GM23248 (cell line): ENCODE results near the gene FBXW11. TPM values are rescaled to one million over a fixed set of nuclear protein-coding genes. Genes with fewer than 3 reads are reported as not detected.

ENCODE experiments used
- DNase-seq: peaks from one replicate; pipeline ENCODE4 v3.0.0-alpha.2; 2015
- H2AFZ ChIP-seq: fragments of 200-600 bp; sonication (generic); 2 replicates; pipeline ENCODE4 v1.6.1; 2016; ENCODE audit warnings: antibody characterized with exemption
- H3F3A ChIP-seq: fragments of 200-600 bp; sonication (generic); 2 replicates; pipeline ENCODE4 v1.6.1; 2016; ENCODE audit warnings: mild to moderate bottlenecking, antibody characterized with exemption, mixed run types; ENCODE audit not compliant: insufficient read depth
- H3K27ac ChIP-seq: fragments of 200-600 bp; sonication (generic); 2 replicates; pipeline ENCODE4 v1.5.1; 2016; ENCODE audit warnings: mild to moderate bottlenecking
- H3K27me3 ChIP-seq: fragments of 200-600 bp; sonication (generic); replicated peaks from 2 replicates; pipeline ENCODE4 v1.6.1; 2016; ENCODE audit warnings: mild to moderate bottlenecking; ENCODE audit not compliant: insufficient read depth
- H3K36me3 ChIP-seq: fragments of 200-600 bp; sonication (generic); 2 replicates; pipeline ENCODE4 v1.6.1; 2016; ENCODE audit warnings: low read depth, mild to moderate bottlenecking
- H3K4me1 ChIP-seq: fragments of 200-600 bp; sonication (generic); 2 replicates; pipeline ENCODE4 v1.6.1; 2016; ENCODE audit warnings: mild to moderate bottlenecking; ENCODE audit not compliant: insufficient read depth
- H3K4me2 ChIP-seq: fragments of 200-600 bp; sonication (generic); one replicate; pipeline ENCODE4 v1.6.1; 2016; ENCODE audit warnings: mild to moderate bottlenecking; ENCODE audit not compliant: unreplicated experiment
- H3K4me3 ChIP-seq: fragments of 200-600 bp; sonication (generic); 2 replicates; pipeline ENCODE4 v1.5.1; 2016; ENCODE audit warnings: mild to moderate bottlenecking
- H3K79me2 ChIP-seq: fragments of 200-600 bp; sonication (generic); 2 replicates; pipeline ENCODE4 v1.6.1; 2016; ENCODE audit warnings: mild to moderate bottlenecking; ENCODE audit not compliant: insufficient read depth
- H3K9ac ChIP-seq: fragments of 200-600 bp; sonication (generic); 2 replicates; pipeline ENCODE4 v1.6.1; 2016; ENCODE audit warnings: mild to moderate bottlenecking
- H3K9me2 ChIP-seq: fragments of 200-600 bp; sonication (generic); 2 replicates; pipeline ENCODE4 v1.6.1; 2016; ENCODE audit warnings: mixed run types, mild to moderate bottlenecking, moderate library complexity; ENCODE audit not compliant: insufficient read depth
- H3K9me3 ChIP-seq: fragments of 200-600 bp; sonication (generic); one replicate; pipeline ENCODE4 v1.6.1; 2017; ENCODE audit warnings: low read depth
- H4K20me1 ChIP-seq: fragments of 200-600 bp; sonication (generic); 2 replicates; pipeline ENCODE4 v1.6.0; 2016; ENCODE audit not compliant: insufficient read depth
- EZH2 ChIP-seq: fragments of 200-600 bp; sonication (generic); IDR thresholded peaks from 2 replicates; pipeline ENCODE4 v1.6.1; 2018; ENCODE audit warnings: antibody characterized with exemption, mild to moderate bottlenecking; ENCODE audit not compliant: insufficient read depth, poor library complexity, severe bottlenecking
- EZH2phosphoT487 ChIP-seq: fragments of 200-600 bp; sonication (generic); IDR thresholded peaks from 2 replicates; pipeline ENCODE4 v1.6.1; 2018; ENCODE audit warnings: antibody characterized with exemption, moderate library complexity, mild to moderate bottlenecking, low read depth; ENCODE audit not compliant: insufficient read depth
- WGBS, 2 experiments: methylation state at CpG; one replicate each; pipeline ENCODE4 v1.1.6; 2015 to 2017; ENCODE audit warnings: low lambda C conversion rate in 2 of 2, low coverage in 1 of 2; ENCODE audit errors: missing lambda C conversion rate in 2 of 2; 5-methylcytosine and 5-hydroxymethylcytosine counted together
- in situ Hi-C: fragments of 300-500 bp; cut with MboI; formaldehyde crosslinking; loops from 2 replicates; pipeline ENCODE4 v1.15.0; 2020
- polyA plus RNA-seq: library from polyadenylated mRNA; unstranded; fragments of >200 nt; fragmentation: Nextera tagmentation; extraction: Ambion mirVana; gene quantifications from 2 replicates; pipeline ENCODE4 v1.2.1, GENCODE V29; 2016
- total RNA-seq: library from RNA; depleted of rRNA; stranded (reverse); fragments of >200 nt; shearing (Covaris generic); gene quantifications from 2 replicates; pipeline ENCODE4 v1.2.3, GENCODE V29; 2014

FBXW11 gene
- total and polyA plus RNA-seq, 2 experiments from 2014 or later, result 30.6 to 78.0 TPM

DNA sequence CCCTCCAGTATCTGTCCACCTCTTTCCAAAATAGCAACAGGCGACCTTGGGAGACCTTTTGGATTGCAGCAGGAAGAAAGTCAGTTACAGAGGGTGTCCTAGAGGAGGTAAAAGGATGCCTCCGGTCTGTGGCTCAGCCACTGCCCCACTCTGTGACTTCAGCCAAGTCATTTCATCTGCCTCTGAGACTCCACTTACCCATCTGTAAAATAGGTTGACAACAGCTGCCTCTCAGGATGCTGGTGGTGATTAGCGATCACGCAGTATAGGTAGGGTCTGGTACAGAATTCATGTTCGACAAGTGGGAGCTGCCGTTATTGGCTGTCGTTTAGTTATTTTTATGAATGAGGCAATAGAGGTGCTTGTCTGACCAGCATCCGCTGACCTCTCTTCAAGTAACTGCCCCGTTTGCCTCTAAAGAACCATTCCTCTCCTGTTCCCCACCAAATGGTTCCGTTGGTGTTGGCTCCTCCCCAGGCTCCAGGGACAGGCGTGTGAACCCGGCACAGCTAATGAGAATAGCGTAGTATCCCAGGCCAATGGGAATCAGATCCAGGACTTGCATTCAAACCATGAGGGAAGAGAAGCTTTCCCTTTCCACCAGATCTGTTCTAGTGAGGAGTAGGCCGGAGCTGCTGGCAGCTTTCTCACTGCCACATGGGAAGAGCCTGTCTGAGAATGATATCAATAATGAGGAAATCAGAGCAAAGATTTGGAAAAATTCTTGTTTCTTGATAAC is 156.7 kb downstream of the FBXW11 start:
- Histone ChIP-seq H3K9ac (no peak overlapping the region), H3K9me2 (no peaks in the 10 kb centered on the region), H3F3A (no peaks in the 10 kb centered on the region), H4K20me1 (no peaks in the 10 kb centered on the region), H3K79me2 (no peaks in the 10 kb centered on the region), H2AFZ (no peak overlapping the region), H3K4me2 (no peak overlapping the region), H3K4me3 (no peak overlapping the region), H3K36me3 (no peaks in the 10 kb centered on the region), H3K27ac (no peak overlapping the region), H3K4me1 (no peaks in the 10 kb centered on the region), H3K9me3 (no peaks in the 10 kb centered on the region), H3K27me3 (no peaks in the 10 kb centered on the region)
- TF ChIP-seq EZH2phosphoT487 (no peak), EZH2 (no peak)
- DNase-seq, result no peak
- in situ Hi-C loops, result loop anchor here (25.0 kb wide), 1 partner anchor 437 kb away; the partner anchor contains the start of gene FGF18
- WGBS, 2 experiments, result 95% methylated on average over 14 of the region's 14 CpGs

DNA sequence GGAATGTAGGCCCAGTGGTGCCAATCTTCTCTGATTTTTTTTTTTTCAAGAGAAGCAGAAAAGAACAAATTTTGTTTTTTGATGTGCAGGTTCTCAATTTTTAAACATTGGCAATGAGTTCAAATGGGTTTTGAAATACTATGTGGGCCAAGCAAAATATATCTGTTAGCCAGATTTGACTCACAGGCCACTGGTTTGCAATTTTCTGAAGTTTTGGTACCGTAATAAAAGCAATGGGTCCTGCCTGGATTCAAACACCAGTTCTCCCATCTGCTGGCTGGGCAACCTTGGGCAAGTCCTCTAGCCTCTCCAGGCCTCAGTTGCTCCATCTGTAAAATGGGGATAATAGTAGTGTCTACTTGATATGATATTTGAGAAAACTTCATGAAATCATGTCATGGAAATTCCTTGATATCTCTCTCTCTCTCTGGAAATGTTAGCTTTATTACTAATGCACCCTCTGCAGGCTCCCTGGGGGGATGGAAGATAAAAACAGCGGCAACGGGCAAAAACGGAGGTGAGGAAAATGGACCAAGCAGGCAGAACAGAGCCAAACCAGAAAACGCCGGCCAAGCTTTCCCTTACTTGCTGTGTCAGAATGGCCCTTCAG is 157.4 kb downstream of the FBXW11 start:
- Histone ChIP-seq H2AFZ (no peak overlapping the region), H3K27ac (no peak overlapping the region), H3K9me3 (no peaks in the 10 kb centered on the region), H3K4me3 (no peak overlapping the region), H3F3A (no peaks in the 10 kb centered on the region), H3K9ac (no peak overlapping the region), H3K36me3 (no peaks in the 10 kb centered on the region), H3K27me3 (no peaks in the 10 kb centered on the region), H3K4me1 (no peaks in the 10 kb centered on the region), H3K4me2 (no peak overlapping the region), H3K9me2 (no peaks in the 10 kb centered on the region), H3K79me2 (no peaks in the 10 kb centered on the region), H4K20me1 (no peaks in the 10 kb centered on the region)
- in situ Hi-C loops, result loop anchor here (25.0 kb wide), 1 partner anchor 437 kb away; the partner anchor contains the start of gene FGF18
- TF ChIP-seq EZH2 (no peak), EZH2phosphoT487 (no peak)
- WGBS, 2 experiments, result 95 to 97% methylated on average over 6 of the region's 6 CpGs
- DNase-seq, result no peak

DNA sequence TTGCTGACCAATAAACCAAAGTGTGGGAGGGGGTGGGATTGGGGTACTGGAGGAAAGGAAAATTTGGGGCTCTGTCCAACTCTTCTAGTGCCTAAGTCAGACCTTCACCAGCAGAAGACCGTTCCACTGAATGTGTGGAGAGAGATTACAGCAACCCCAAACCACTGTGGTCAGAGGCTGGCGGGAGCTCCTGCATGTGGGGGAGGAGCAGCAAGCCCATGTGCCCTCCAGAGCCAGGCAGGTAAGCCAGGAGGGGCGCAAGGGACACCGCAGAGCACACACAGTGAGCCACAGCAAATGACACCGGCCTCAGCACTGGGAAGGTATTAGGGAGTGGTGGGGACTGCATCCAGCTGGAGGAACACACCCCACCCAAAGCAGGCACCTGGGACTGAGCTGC is 158.0 kb downstream of the FBXW11 start:
- H4K20me1 ChIP-seq, result no peaks in the 10 kb centered on the region
- no peaks in the 10 kb centered on the region for H3K4me1 ChIP-seq
- no peaks in the 10 kb centered on the region for H3K79me2 ChIP-seq
- no peaks in the 10 kb centered on the region for H3F3A ChIP-seq
- no peaks in the 10 kb centered on the region for H3K9me3 ChIP-seq
- no peak for DNase-seq
- no peaks in the 10 kb centered on the region for H3K27me3 ChIP-seq
- H3K9ac ChIP-seq, result no peak overlapping the region
- 92 to 100% methylated on average over 4 to 5 of the region's 5 CpGs for WGBS, 2 experiments
- no peaks in the 10 kb centered on the region for H3K36me3 ChIP-seq
- no peak overlapping the region for H3K4me3 ChIP-seq
- H3K27ac ChIP-seq, result no peak overlapping the region
- in situ Hi-C loops, result loop anchor here (25.0 kb wide), 1 partner anchor 436 kb away; the partner anchor contains the start of gene FGF18
- H3K4me2 ChIP-seq, result no peak overlapping the region
- H2AFZ ChIP-seq, result no peak overlapping the region
- TF ChIP-seq EZH2phosphoT487 (no peak), EZH2 (no peak)
- no peaks in the 10 kb centered on the region for H3K9me2 ChIP-seq

DNA sequence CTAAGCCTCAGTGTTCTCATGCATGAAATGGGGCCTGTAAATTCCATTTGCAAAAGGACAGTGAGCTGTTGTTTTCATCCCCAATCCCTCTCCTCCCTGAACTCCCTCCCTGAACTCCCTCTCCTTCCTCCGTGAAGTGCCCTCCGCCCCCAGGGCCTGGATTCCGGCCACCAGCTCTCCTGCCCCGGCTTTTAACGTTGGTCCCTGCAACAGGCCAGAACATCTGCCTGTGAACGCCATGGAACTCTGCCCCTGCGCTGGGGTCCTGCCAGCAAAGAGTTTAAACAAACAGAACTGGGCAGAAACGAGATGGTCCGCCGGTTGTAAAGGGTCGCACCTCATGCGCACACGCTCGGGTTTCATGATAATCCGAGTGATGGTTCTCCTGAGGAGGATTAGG is 158.4 kb downstream of the FBXW11 start:
- in situ Hi-C loops, result loop anchor here (25.0 kb wide), 1 partner anchor 436 kb away; the partner anchor contains the start of gene FGF18
- TF ChIP-seq EZH2phosphoT487 (no peak), EZH2 (no peak)
- 80 to 82% methylated on average over 15 of the region's 15 CpGs for WGBS, 2 experiments
- no peaks in the 10 kb centered on the region for H3K27me3 ChIP-seq
- H3K4me3 ChIP-seq, result no peak overlapping the region
- H3K9me3 ChIP-seq, result no peaks in the 10 kb centered on the region
- H3K9ac ChIP-seq, result no peak overlapping the region
- no peaks in the 10 kb centered on the region for H3F3A ChIP-seq
- H3K4me2 ChIP-seq, result no peak overlapping the region
- H3K79me2 ChIP-seq, result no peaks in the 10 kb centered on the region
- H3K4me1 ChIP-seq, result no peaks in the 10 kb centered on the region
- no peak for DNase-seq
- H3K36me3 ChIP-seq, result no peaks in the 10 kb centered on the region
- no peaks in the 10 kb centered on the region for H3K9me2 ChIP-seq
- no peaks in the 10 kb centered on the region for H4K20me1 ChIP-seq
- H2AFZ ChIP-seq, result no peak overlapping the region
- no peak overlapping the region for H3K27ac ChIP-seq
